SU-DHL-6 (cell line): ENCODE data around the gene HSD17B2.

Experiments used
- H2AFZ ChIP-seq: fragments of 200-600 bp; sonication (generic); 2 replicates; pipeline ENCODE4 v1.6.1; 2014; ENCODE audit warnings: low read depth, mild to moderate bottlenecking, moderate library complexity, mixed read lengths, antibody characterized with exemption, low read length; ENCODE audit not compliant: severe bottlenecking
- H3F3A ChIP-seq: fragments of 200-600 bp; shearing (Covaris generic); 2 replicates; pipeline ENCODE4 v1.6.0; 2016; ENCODE audit warnings: antibody characterized with exemption, mild to moderate bottlenecking; ENCODE audit not compliant: insufficient read depth
- H3K27ac ChIP-seq: fragments of 200-600 bp; sonication (generic); 2 replicates; pipeline ENCODE4 v1.5.1; 2016; ENCODE audit warnings: low read depth, mild to moderate bottlenecking, low read length, moderate library complexity, mixed read lengths
- H3K27me3 ChIP-seq: fragments of 200-600 bp; sonication (generic), shearing (Covaris generic); 2 replicates; pipeline ENCODE4 v1.6.0; 2014; ENCODE audit warnings: mild to moderate bottlenecking, low read length
- H3K36me3 ChIP-seq: fragments of 200-600 bp; sonication (generic); 2 replicates; pipeline ENCODE4 v1.6.1; 2014; ENCODE audit warnings: mild to moderate bottlenecking, low read length, mixed read lengths
- H3K4me2 ChIP-seq: fragments of 300-600, 200-600 bp; shearing (Covaris generic), sonication (generic); 2 replicates; pipeline ENCODE4 v1.6.0; 2014; ENCODE audit warnings: low read length, low read depth, mild to moderate bottlenecking; ENCODE audit not compliant: poor library complexity, severe bottlenecking
- H3K4me3 ChIP-seq: fragments of 200-600 bp; sonication (generic); 2 replicates; pipeline ENCODE4 v1.5.1; 2014; ENCODE audit warnings: antibody characterized with exemption, low read length, mild to moderate bottlenecking, mixed read lengths; ENCODE audit not compliant: insufficient read depth, poor library complexity, severe bottlenecking
- H3K79me2 ChIP-seq: fragments of 200-600 bp; sonication (generic); 2 replicates; pipeline ENCODE4 v1.6.1; 2014; ENCODE audit warnings: mild to moderate bottlenecking, low read length, moderate library complexity; ENCODE audit not compliant: insufficient read depth
- H3K9ac ChIP-seq: fragments of 200-600 bp; sonication (generic); 2 replicates; pipeline ENCODE4 v1.7.0; 2014; ENCODE audit warnings: mild to moderate bottlenecking, low read length
- H3K9me2 ChIP-seq: fragments of 200-600 bp; sonication (generic); replicated peaks from 2 replicates; pipeline ENCODE4 v1.6.1; 2014; ENCODE audit warnings: low read length; ENCODE audit not compliant: insufficient read depth
- H3K9me3 ChIP-seq: fragments of 200-600 bp; sonication (generic); 2 replicates; pipeline ENCODE4 v1.6.1; 2014; ENCODE audit warnings: low read length, mixed read lengths; ENCODE audit not compliant: insufficient read depth
- H4K20me1 ChIP-seq: fragments of 200-600 bp; sonication (generic); 2 replicates; pipeline ENCODE4 v1.6.1; 2014; ENCODE audit warnings: low read depth, mild to moderate bottlenecking, antibody characterized with exemption, low read length, moderate library complexity, mixed read lengths
- EZH2phosphoT487 ChIP-seq: fragments of 200-600 bp; sonication (generic), shearing (Covaris generic); conservative IDR thresholded peaks from 2 replicates; pipeline ENCODE4 v1.6.1; 2018; ENCODE audit warnings: mild to moderate bottlenecking, antibody characterized with exemption, low read length, moderate library complexity, mixed read lengths
- TF ChIP-seq, protein P1 (sequence below): fragments of 200-600 bp; sonication (generic); IDR thresholded peaks from one replicate; pipeline ENCODE4 v1.5.1; 2017; ENCODE audit warnings: antibody characterized with exemption, mild to moderate bottlenecking, low read length, moderate library complexity; ENCODE audit not compliant: insufficient read depth, poor library complexity, severe bottlenecking

Gene HSD17B2

DNA sequence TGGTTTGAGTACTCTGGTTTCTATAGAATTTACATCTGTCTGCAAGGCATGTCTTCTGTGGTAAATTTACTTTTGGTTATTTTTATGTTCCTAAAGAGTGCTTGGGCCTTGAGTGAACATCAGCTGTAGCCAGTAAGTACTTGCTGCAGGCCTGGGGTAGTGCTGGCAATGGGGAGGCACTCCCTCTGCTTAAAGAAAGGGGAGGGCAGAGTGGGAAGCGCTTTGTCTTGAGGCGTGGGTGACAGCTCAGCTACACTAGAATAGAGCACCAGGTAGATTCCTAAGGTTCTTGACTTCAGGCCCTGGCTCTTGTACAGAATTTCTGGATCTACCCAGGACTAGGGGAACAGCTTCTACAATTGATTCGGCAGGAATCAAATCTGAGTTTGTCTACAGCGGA lies 84.4 kb downstream of the HSD17B2 start:
- no peak overlapping the region for H3K27ac ChIP-seq
- H3F3A ChIP-seq = no peaks in the 10 kb centered on the region
- H3K79me2 ChIP-seq = no peaks in the 10 kb centered on the region
- TF ChIP-seq EZH2phosphoT487 = no peak
- H2AFZ ChIP-seq = no peak overlapping the region
- H4K20me1 ChIP-seq = no peaks in the 10 kb centered on the region
- H3K9me3 ChIP-seq = no peaks in the 10 kb centered on the region
- no peaks in the 10 kb centered on the region for H3K27me3 ChIP-seq
- no peaks in the 10 kb centered on the region for H3K9me2 ChIP-seq
- no peak overlapping the region for H3K4me2 ChIP-seq
- no peaks in the 10 kb centered on the region for H3K36me3 ChIP-seq
- no peak overlapping the region for H3K4me3 ChIP-seq
- no peak overlapping the region for H3K9ac ChIP-seq

DNA sequence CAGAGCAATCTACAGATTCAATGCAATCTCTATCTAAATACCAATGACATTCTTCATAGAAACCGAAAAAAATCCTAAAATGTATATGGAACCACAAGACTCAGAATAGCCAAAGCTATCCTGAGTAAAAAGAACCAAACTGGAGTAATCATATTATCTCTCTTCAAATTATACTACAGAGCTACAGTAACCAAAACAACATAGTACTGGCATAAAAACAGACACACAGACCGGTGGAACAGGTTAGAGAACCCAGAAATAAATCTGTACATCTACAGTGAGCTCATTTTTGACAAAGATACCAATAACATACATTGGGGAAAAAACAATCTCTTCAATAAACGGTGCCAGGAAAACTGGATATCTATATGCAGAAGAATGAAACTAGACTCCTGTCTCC lies 89.6 kb downstream of the HSD17B2 start:
- no peaks in the 10 kb centered on the region for H3F3A ChIP-seq
- no peaks in the 10 kb centered on the region for H3K9me3 ChIP-seq
- no peak overlapping the region for H3K4me3 ChIP-seq
- H3K9me2 ChIP-seq = no peaks in the 10 kb centered on the region
- H3K36me3 ChIP-seq = no peaks in the 10 kb centered on the region
- no peak overlapping the region for H3K4me2 ChIP-seq
- no peaks in the 10 kb centered on the region for H3K27me3 ChIP-seq
- H3K9ac ChIP-seq = no peak overlapping the region
- no peaks in the 10 kb centered on the region for H3K79me2 ChIP-seq
- no peak for TF ChIP-seq EZH2phosphoT487
- TF ChIP-seq, protein P1, sequence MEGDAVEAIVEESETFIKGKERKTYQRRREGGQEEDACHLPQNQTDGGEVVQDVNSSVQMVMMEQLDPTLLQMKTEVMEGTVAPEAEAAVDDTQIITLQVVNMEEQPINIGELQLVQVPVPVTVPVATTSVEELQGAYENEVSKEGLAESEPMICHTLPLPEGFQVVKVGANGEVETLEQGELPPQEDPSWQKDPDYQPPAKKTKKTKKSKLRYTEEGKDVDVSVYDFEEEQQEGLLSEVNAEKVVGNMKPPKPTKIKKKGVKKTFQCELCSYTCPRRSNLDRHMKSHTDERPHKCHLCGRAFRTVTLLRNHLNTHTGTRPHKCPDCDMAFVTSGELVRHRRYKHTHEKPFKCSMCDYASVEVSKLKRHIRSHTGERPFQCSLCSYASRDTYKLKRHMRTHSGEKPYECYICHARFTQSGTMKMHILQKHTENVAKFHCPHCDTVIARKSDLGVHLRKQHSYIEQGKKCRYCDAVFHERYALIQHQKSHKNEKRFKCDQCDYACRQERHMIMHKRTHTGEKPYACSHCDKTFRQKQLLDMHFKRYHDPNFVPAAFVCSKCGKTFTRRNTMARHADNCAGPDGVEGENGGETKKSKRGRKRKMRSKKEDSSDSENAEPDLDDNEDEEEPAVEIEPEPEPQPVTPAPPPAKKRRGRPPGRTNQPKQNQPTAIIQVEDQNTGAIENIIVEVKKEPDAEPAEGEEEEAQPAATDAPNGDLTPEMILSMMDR = no peak
- H3K27ac ChIP-seq = no peak overlapping the region
- H2AFZ ChIP-seq = no peak overlapping the region
- H4K20me1 ChIP-seq = no peaks in the 10 kb centered on the region

DNA sequence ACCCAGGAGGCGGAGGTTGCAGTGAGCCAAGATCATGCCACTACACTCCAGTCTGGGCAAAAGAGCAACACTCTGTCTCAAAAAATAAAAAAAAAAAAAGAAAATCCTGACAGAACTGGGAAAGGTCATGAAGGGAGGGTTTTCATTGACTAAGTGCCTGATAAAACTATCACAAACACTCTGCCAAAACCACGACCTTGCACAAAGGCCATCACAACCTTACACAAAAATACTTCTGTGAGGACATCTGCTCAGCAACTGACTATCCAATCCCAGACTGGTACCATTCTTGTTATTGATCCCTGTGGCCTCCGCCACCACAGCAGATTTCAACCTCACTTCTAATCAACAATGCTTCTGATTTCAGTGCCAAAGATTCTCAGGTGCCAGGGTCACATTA lies 94.8 kb downstream of the HSD17B2 start:
- Histone ChIP-seq H3K27me3 (no peaks in the 10 kb centered on the region), H3K36me3 (no peaks in the 10 kb centered on the region), H3F3A (no peaks in the 10 kb centered on the region), H2AFZ (no peak overlapping the region), H3K79me2 (no peaks in the 10 kb centered on the region), H3K9me2 (no peaks in the 10 kb centered on the region), H3K9ac (no peak overlapping the region), H3K9me3 (no peaks in the 10 kb centered on the region), H3K27ac (no peak overlapping the region), H3K4me2 (no peak overlapping the region), H4K20me1 (no peaks in the 10 kb centered on the region), H3K4me3 (no peak overlapping the region)
- TF ChIP-seq EZH2phosphoT487 = no peak
- TF ChIP-seq, protein P1 = no peak

DNA sequence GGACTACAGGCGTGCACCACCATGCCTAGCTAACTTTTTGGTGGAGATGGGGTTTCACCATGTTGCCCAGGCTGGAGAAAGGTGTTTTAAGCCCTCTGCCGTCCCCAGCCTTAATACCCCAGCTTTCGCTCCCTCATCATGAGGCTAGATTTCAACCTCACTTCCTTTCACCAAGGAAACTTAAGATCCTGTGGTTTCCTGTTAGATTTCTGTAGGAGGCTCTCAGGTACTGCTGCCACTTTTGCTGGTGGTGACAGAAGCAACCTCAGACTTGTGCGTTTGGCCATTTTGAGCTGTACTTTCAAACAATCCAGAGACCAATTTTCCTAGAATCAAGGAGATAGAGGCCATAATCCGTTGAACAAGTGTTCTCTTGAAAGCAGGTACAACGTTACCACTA lies 98.7 kb downstream of the HSD17B2 start:
- no peaks in the 10 kb centered on the region for H3K27me3 ChIP-seq

More for the DNA sequence above, 98.7 kb downstream of the HSD17B2 start:
- no peaks in the 10 kb centered on the region for H3K9me3 ChIP-seq
- no peaks in the 10 kb centered on the region for H4K20me1 ChIP-seq
- no peak for TF ChIP-seq EZH2phosphoT487
- TF ChIP-seq, protein P1 = no peak
- no peak overlapping the region for H3K4me3 ChIP-seq
- no peaks in the 10 kb centered on the region for H3K36me3 ChIP-seq
- no peaks in the 10 kb centered on the region for H3K9me2 ChIP-seq
- no peaks in the 10 kb centered on the region for H3F3A ChIP-seq
- no peak overlapping the region for H3K27ac ChIP-seq
- no peaks in the 10 kb centered on the region for H3K79me2 ChIP-seq
- H2AFZ ChIP-seq = no peak overlapping the region
- no peak overlapping the region for H3K9ac ChIP-seq
- no peak overlapping the region for H3K4me2 ChIP-seq
